Tibial nerve (tissue), 4 donors: ENCODE measurements around the gene RAB40C.

Source experiments
- CTCF ChIP-seq, 5 experiments: fragments of 200-600 bp in 3 of 5; fragments of 450-650 bp in 2 of 5; sonication (generic) in 3 of 5; IDR thresholded peaks; one replicate each; pipeline ENCODE4 v1.5.1; 2016 to 2019; ENCODE audit warnings: antibody characterized with exemption in 5 of 5, mild to moderate bottlenecking in 3 of 5, moderate library complexity in 2 of 5
- EP300 ChIP-seq, 2 donors: sonication (generic); formaldehyde crosslinking; IDR thresholded peaks; one replicate each; pipeline ENCODE4 v1.6.1; 2017; ENCODE audit warnings: antibody characterized with exemption in 2 of 2, mild to moderate bottlenecking in 1 of 2
- POLR2A ChIP-seq, 2 donors: fragments of 450-650 bp; IDR thresholded peaks; one replicate each; pipeline ENCODE4 v1.6.1; 2017; ENCODE audit warnings: antibody characterized with exemption in 2 of 2, mild to moderate bottlenecking in 2 of 2, moderate library complexity in 2 of 2

GRCh38 chr16:603933-604332 lies 14.1 kb downstream of the RAB40C start:
- TF ChIP-seq CTCF (IDR thresholded peaks at IDR 0.05), result no peak
- TF ChIP-seq POLR2A (IDR thresholded peaks at IDR 0.05), result no peak
- TF ChIP-seq EP300 (IDR thresholded peaks at IDR 0.05), result no peak
